Duodenal mucosa (tissue), 2 donors: Measurements from ENCODE around the gene OTOA.

Experiments
- H3K27ac ChIP-seq: one replicate; pipeline ENCODE4 v1.7.0; 2013; ENCODE audit warnings: low read depth, low read length
- H3K27me3 ChIP-seq, 2 donors: one replicate each; pipeline ENCODE4 v1.7.0; 2013; ENCODE audit warnings: low read length in 2 of 2, control low read depth in 1 of 2; ENCODE audit not compliant: insufficient read depth in 2 of 2, control insufficient read depth in 1 of 2
- H3K36me3 ChIP-seq, 2 donors: one replicate each; pipeline ENCODE4 v1.7.0; 2013; ENCODE audit warnings: low read length in 2 of 2, control low read depth in 1 of 2; ENCODE audit not compliant: insufficient read depth in 2 of 2, control insufficient read depth in 1 of 2
- H3K4me1 ChIP-seq, 2 donors: one replicate each; pipeline ENCODE4 v1.7.0; 2013; ENCODE audit warnings: low read length in 2 of 2, control low read depth in 1 of 2; ENCODE audit not compliant: insufficient read depth in 2 of 2, control insufficient read depth in 1 of 2
- H3K4me3 ChIP-seq, 2 donors: one replicate each; pipeline ENCODE4 v1.7.0; 2013; ENCODE audit warnings: low read length in 2 of 2, low read depth in 1 of 2
- H3K9ac ChIP-seq, 2 donors: one replicate each; pipeline ENCODE4 v1.7.0; 2013; ENCODE audit warnings: low read length in 2 of 2, low read depth in 1 of 2
- H3K9me3 ChIP-seq, 2 donors: one replicate each; pipeline ENCODE4 v1.7.0; 2013; ENCODE audit warnings: low read length in 2 of 2, control low read depth in 1 of 2; ENCODE audit not compliant: control insufficient read depth in 1 of 2

The OTOA gene

GRCh38 chr16:21638573-21638975, 25.2 kb upstream of the OTOA start:
- Histone ChIP-seq H3K36me3 (peaks cover 4 to 11% of the 10 kb centered on the region in 2 donors), H3K27ac (no peak overlapping the region), H3K27me3 (no peaks in the 10 kb centered on the region), H3K4me1 (no peaks in the 10 kb centered on the region), H3K9me3 (no peaks in the 10 kb centered on the region), H3K4me3 (no peak overlapping the region), H3K9ac (no peak overlapping the region)

GRCh38 chr16:21639493-21639892, 24.3 kb upstream of the OTOA start:
- Histone ChIP-seq H3K9ac (no peak overlapping the region), H3K36me3 (peaks cover 4 to 6% of the 10 kb centered on the region in 2 donors), H3K4me1 (no peaks in the 10 kb centered on the region), H3K27me3 (no peaks in the 10 kb centered on the region), H3K9me3 (no peaks in the 10 kb centered on the region), H3K4me3 (no peak overlapping the region), H3K27ac (no peak overlapping the region)

- Histone ChIP-seq H3K9ac (no peak overlapping the region), H3K4me3 (no peak overlapping the region), H3K27me3 (no peaks in the 10 kb centered on the region), H3K9me3 (no peaks in the 10 kb centered on the region), H3K27ac (no peak overlapping the region), H3K4me1 (peaks cover 11 to 14% of the 10 kb centered on the region in 2 donors), H3K36me3 (peaks cover 4 to 5% of the 10 kb centered on the region in 2 donors)
These were observed 21.9 kb upstream of the OTOA start for GRCh38 chr16:21641916-21642315.

- H3K27me3 ChIP-seq: no peaks in the 10 kb centered on the region
- no peak overlapping the region for H3K4me3 ChIP-seq
- no peaks in the 10 kb centered on the region for H3K9me3 ChIP-seq
- no peak overlapping the region for H3K9ac ChIP-seq
- H3K4me1 ChIP-seq: peaks cover 17 to 19% of the 10 kb centered on the region in 2 donors
- H3K27ac ChIP-seq: no peak overlapping the region
- peaks cover 4 to 6% of the 10 kb centered on the region in 2 donors for H3K36me3 ChIP-seq
These were observed 20.9 kb upstream of the OTOA start for GRCh38 chr16:21642861-21643260.

- Histone ChIP-seq H3K4me1 (peaks cover 22 to 23% of the 10 kb centered on the region in 2 donors), H3K9me3 (no peaks in the 10 kb centered on the region), H3K9ac (no peak overlapping the region), H3K27ac (no peak overlapping the region), H3K36me3 (peaks cover 4 to 6% of the 10 kb centered on the region in 2 donors), H3K27me3 (no peaks in the 10 kb centered on the region), H3K4me3 (no peak overlapping the region)
These were observed 20.0 kb upstream of the OTOA start for GRCh38 chr16:21643785-21644184.

GRCh38 chr16:21644674-21645073, 19.1 kb upstream of the OTOA start:
- Histone ChIP-seq H3K27ac (no peak overlapping the region), H3K27me3 (no peaks in the 10 kb centered on the region), H3K9ac (no peak overlapping the region), H3K9me3 (no peaks in the 10 kb centered on the region), H3K4me3 (peak overlapping the region; percentile 33 to 43), H3K4me1 (peaks cover 22 to 23% of the 10 kb centered on the region in 2 donors), H3K36me3 (peaks cover 6% of the 10 kb centered on the region in 2 donors)

- H3K36me3 ChIP-seq: peaks cover 6% of the 10 kb centered on the region in 2 donors
- peaks cover 22 to 23% of the 10 kb centered on the region in 2 donors for H3K4me1 ChIP-seq
- no peaks in the 10 kb centered on the region for H3K27me3 ChIP-seq
- no peak overlapping the region for H3K27ac ChIP-seq
- H3K9ac ChIP-seq: peak overlapping the region in 1 of 2 donors; percentile 20
- no peaks in the 10 kb centered on the region for H3K9me3 ChIP-seq
- H3K4me3 ChIP-seq: peak overlapping the region; percentile 33 to 43
These were observed 18.5 kb upstream of the OTOA start for GRCh38 chr16:21645261-21645721.

- no peaks in the 10 kb centered on the region for H3K27me3 ChIP-seq
- H3K9ac ChIP-seq: peak overlapping the region in 1 of 2 donors; percentile 20
- peak overlapping the region in 1 of 2 donors; percentile 33 for H3K4me3 ChIP-seq
- H3K27ac ChIP-seq: peak overlapping the region; percentile 24
- peaks cover 22 to 23% of the 10 kb centered on the region in 2 donors for H3K4me1 ChIP-seq
- no peaks in the 10 kb centered on the region for H3K9me3 ChIP-seq
- peaks cover 6% of the 10 kb centered on the region in 2 donors for H3K36me3 ChIP-seq
These were observed 17.7 kb upstream of the OTOA start for GRCh38 chr16:21646091-21646490.

GRCh38 chr16:21646721-21647561, 16.8 kb upstream of the OTOA start:
- Histone ChIP-seq H3K9ac (no peak overlapping the region), H3K36me3 (peaks cover 2 to 6% of the 10 kb centered on the region in 2 donors), H3K4me3 (no peak overlapping the region), H3K27me3 (no peaks in the 10 kb centered on the region), H3K9me3 (no peaks in the 10 kb centered on the region), H3K4me1 (peaks cover 22 to 23% of the 10 kb centered on the region in 2 donors), H3K27ac (peak overlapping the region; percentile 24)

GRCh38 chr16:21647562-21648164, 16.1 kb upstream of the OTOA start:
- Histone ChIP-seq H3K4me3 (no peak overlapping the region), H3K27ac (no peak overlapping the region), H3K9ac (no peak overlapping the region), H3K4me1 (peaks cover 22 to 23% of the 10 kb centered on the region in 2 donors), H3K27me3 (no peaks in the 10 kb centered on the region), H3K9me3 (no peaks in the 10 kb centered on the region), H3K36me3 (peaks cover 2 to 6% of the 10 kb centered on the region in 2 donors)
